ENCODE measurements around the gene PYGO2. TPM values are rescaled to one million over a fixed set of nuclear protein-coding genes. Genes with fewer than 3 reads are reported as not detected.

The PYGO2 gene
- total RNA-seq, 3 donors from 2014 or later: 22.8 to 34.3 (median 25.8) TPM

GRCh38 chr1:154948079-154948478, 13.5 kb downstream of the PYGO2 start:
- ATAC-seq (no peak), DNase-seq (no peak)
- Histone ChIP-seq H3K9me3 (no peaks in the 10 kb centered on the region), H3K4me3 (no peak overlapping the region), H3K4me1 (ENCODE audit: low read depth) (peaks cover 17% of the 10 kb centered on the region), H3K36me3 (ENCODE audit: low read depth) (no peaks in the 10 kb centered on the region)
- TF ChIP-seq CTCF (IDR thresholded peaks at IDR 0.05): no peak
- intact Hi-C loops (cut with DNase I, micrococcal nuclease): no loop called here

- intact Hi-C loops (cut with DNase I, micrococcal nuclease): no loop called here
- no peaks in the 10 kb centered on the region for H3K9me3 ChIP-seq
- no peak overlapping the region for H3K4me3 ChIP-seq
- H3K36me3 ChIP-seq (ENCODE audit: low read depth): no peaks in the 10 kb centered on the region
- DNase-seq (no peak), ATAC-seq (no peak)
- no peak for TF ChIP-seq CTCF (IDR thresholded peaks at IDR 0.05)
- peaks cover 11% of the 10 kb centered on the region for H3K4me1 ChIP-seq (ENCODE audit: low read depth)
Observed at GRCh38 chr1:154945962-154946850, 15.4 kb downstream of the PYGO2 start.

- TF ChIP-seq CTCF (IDR thresholded peaks at IDR 0.05): no peak
- Histone ChIP-seq H3K4me3 (no peak overlapping the region), H3K9me3 (no peaks in the 10 kb centered on the region), H3K4me1 (ENCODE audit: low read depth) (peaks cover 8% of the 10 kb centered on the region), H3K36me3 (ENCODE audit: low read depth) (no peaks in the 10 kb centered on the region)
- intact Hi-C loops (cut with DNase I, micrococcal nuclease): no loop called here
- no peak for ATAC-seq
- DNase-seq: no peak
Observed at GRCh38 chr1:154945160-154945961, 16.2 kb downstream of the PYGO2 start.

GRCh38 chr1:154944401-154945159, 17.0 kb downstream of the PYGO2 start:
- DNase-seq (no peak), ATAC-seq (peak; percentile 47)
- TF ChIP-seq CTCF (IDR thresholded peaks at IDR 0.05): no peak
- peaks cover 8% of the 10 kb centered on the region for H3K4me1 ChIP-seq (ENCODE audit: low read depth)
- H3K36me3 ChIP-seq (ENCODE audit: low read depth): no peaks in the 10 kb centered on the region
- H3K4me3 ChIP-seq: no peak overlapping the region
- H3K9me3 ChIP-seq: no peaks in the 10 kb centered on the region
- intact Hi-C loops (cut with DNase I, micrococcal nuclease): no loop called here

GRCh38 chr1:154943649-154944400, 17.8 kb downstream of the PYGO2 start:
- H3K9me3 ChIP-seq: no peaks in the 10 kb centered on the region
- no peak overlapping the region for H3K4me3 ChIP-seq
- intact Hi-C loops (cut with DNase I, micrococcal nuclease): no loop called here
- H3K4me1 ChIP-seq (ENCODE audit: low read depth): peaks cover 8% of the 10 kb centered on the region
- peak in 1 of 3 donors; percentile 72 for DNase-seq
- ATAC-seq: peak; percentile 60
- TF ChIP-seq CTCF (IDR thresholded peaks at IDR 0.05): peak; percentile 50
- H3K36me3 ChIP-seq (ENCODE audit: low read depth): no peaks in the 10 kb centered on the region
